ENCODE results near the gene NAALADL2.

Gene NAALADL2

DNA sequence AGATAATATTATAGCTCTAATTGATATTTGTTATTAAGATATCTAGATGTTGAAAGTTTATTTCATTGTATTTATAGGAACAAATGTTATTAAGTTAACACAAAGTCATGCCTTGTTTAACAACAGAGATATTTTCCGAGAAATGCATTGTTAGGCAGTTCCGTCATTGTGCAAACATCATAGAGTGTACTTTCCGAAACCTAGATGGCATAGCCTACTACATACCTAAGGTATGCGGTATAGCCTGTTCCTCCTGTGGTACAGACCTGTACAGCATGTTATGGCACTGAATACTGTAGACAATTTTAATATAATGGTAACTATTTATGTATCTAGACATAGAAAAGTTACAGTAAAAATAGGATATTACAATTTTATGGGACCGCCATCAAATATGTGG is 114.3 kb downstream of the NAALADL2 start:
- TF ChIP-seq GATA1 (IDR thresholded peaks at IDR 0.05; ENCODE audit: low read depth, low read length) (no peak), POLR2A (IDR thresholded peaks at IDR 0.05; ENCODE audit: low read length) (no peak)
- DNase-seq, result no peak

DNA sequence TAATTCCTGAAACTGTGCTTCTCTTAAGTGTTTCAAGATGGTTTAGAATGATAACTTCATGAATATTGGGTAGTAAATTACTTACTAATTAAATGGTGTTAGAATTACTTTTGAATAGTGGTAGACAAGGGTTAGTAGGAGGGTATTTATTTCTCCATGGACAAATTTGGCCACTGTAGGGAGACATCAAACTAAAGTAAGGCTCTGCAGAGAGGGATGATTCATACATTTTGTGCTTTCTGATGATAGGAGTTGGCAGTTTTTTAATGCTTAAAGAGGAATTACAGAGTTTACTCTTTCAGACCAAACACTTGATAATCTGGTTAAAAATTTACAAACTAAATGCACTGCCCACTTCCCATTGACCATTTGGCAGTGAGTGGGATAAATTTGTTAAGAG is 127.6 kb downstream of the NAALADL2 start:
- no peak for DNase-seq
- no peak for TF ChIP-seq POLR2A (IDR thresholded peaks at IDR 0.05; ENCODE audit: low read length)
- no peak for TF ChIP-seq GATA1 (IDR thresholded peaks at IDR 0.05; ENCODE audit: low read depth, low read length)

DNA sequence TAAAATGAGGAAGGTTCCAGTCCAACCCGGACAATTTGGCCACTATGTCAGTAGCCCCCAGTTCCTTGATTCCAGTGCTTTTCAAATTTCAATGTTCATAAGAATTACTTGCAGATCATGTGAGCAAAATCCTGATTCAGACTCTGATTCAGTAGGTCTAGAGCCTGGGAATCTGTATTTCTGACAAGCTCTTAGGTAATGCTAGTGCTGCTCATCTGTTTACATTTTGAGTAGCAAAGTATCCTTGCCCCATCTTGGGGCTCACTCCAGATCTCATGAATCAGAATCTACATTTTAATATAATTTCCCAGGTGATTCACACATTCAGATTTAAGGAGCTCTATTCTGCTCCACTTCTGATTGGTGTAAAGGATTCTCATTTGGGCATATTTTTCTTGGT is 142.0 kb downstream of the NAALADL2 start:
- TF ChIP-seq POLR2A (IDR thresholded peaks at IDR 0.05; ENCODE audit: low read length) (no peak), GATA1 (IDR thresholded peaks at IDR 0.05; ENCODE audit: low read depth, low read length) (no peak)

DNA sequence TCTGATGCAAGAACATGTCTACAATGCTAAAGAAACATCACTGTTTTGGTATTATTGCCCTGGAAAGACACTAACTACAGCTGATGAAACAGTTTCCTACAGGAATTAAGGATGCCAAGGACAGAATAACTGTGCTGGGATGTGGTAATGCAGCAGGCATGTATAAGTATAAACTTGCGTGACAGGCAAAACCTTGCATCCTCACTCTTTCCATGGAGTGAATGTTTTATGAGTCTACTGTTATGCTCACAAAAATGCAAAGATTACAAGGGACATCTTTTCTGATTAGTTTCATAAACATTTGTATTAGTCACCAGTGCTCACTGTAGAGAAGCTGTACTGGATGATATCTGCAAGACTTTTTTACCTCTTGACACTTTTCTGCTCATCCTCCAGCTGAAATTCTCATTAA is 143.6 kb downstream of the NAALADL2 start:
- no peak for DNase-seq
- TF ChIP-seq GATA1 (IDR thresholded peaks at IDR 0.05; ENCODE audit: low read depth, low read length), result no peak
- no peak for TF ChIP-seq POLR2A (IDR thresholded peaks at IDR 0.05; ENCODE audit: low read length)

More for the DNA sequence above, 142.0 kb downstream of the NAALADL2 start:
- DNase-seq, result no peak

DNA sequence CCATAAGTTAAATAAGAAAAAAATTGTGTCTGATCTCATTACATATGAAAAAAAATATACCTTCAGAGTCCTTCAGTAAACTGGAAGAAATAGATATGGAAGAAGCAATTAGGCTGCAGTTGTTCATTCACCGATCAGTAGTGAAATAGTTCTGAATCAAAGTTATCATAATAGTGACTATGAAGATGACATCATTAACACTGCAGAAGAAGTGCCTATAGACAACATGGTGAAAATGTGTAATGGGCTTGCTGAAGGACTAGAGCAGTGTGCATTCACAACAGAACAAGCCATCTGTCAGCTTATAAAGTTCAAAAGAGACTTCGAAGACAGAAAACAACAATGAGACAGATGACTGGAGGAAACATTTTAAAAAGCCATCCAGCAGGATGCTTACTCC is 144.5 kb downstream of the NAALADL2 start:
- DNase-seq, result no peak
- TF ChIP-seq GATA1 (IDR thresholded peaks at IDR 0.05; ENCODE audit: low read depth, low read length) (no peak), POLR2A (IDR thresholded peaks at IDR 0.05; ENCODE audit: low read length) (no peak)

DNA sequence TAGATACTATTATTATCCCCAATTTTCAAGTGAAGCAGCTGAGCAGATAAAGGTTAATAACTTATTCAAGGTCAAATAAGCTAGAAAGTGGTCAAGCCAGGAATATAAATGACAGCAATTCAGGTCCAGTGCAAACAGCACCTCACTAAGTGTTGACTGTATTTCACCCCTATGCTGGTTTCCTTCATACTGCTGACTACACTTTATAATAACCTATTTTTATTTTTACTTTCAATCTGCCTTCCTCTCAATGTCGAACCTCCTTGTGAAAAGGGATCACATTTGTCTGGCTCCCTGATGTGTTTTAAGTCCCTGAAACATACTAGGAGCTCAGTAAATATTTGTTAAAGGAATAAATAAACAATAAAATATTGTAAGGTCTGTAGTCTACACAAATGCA is 146.1 kb downstream of the NAALADL2 start:
- DNase-seq, result no peak
- TF ChIP-seq POLR2A (IDR thresholded peaks at IDR 0.05; ENCODE audit: low read length) (no peak), GATA1 (IDR thresholded peaks at IDR 0.05; ENCODE audit: low read depth, low read length) (no peak)

DNA sequence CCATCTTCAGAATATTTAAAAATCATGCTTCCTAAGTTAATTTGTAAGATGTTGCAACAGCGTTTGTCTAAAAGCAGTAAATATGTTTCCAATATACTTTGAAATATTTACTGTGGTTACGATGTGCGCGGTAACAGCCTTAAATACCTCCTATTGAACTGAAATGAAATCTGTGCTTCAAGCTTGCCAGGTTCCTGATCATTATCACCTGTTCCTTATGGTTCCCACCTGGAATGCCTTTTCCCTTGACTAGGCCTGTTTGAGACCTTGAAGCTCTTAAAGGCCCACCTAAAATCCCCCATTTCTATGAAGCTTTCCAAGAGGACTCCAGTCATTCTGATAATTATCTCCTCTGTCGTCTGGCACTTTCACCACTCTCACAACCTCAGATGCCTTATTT is 146.7 kb downstream of the NAALADL2 start:
- DNase-seq, result no peak
- TF ChIP-seq POLR2A (IDR thresholded peaks at IDR 0.05; ENCODE audit: low read length), result no peak
- TF ChIP-seq GATA1 (IDR thresholded peaks at IDR 0.05; ENCODE audit: low read depth, low read length), result no peak

DNA sequence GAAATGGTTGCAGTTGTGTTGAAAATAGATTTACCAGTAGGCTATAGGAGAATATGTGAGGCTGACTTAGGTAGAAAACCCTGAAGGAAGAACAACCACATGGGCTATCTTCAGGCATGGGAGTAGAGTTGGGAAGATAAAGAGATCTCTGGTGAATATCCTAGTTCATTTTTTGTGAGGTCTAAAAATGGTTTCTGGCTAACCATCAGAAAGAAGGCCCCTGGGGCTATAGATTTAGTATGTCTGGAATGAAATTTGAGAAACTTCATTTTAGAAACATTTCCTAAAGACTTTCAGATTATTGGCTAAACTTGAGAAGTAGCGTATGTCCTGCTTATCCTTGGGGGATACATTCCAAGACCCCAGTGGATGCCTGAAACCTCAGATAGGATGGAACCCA is 148.2 kb downstream of the NAALADL2 start:
- no peak for DNase-seq
- TF ChIP-seq POLR2A (IDR thresholded peaks at IDR 0.05; ENCODE audit: low read length) (no peak), GATA1 (IDR thresholded peaks at IDR 0.05; ENCODE audit: low read depth, low read length) (no peak)

DNA sequence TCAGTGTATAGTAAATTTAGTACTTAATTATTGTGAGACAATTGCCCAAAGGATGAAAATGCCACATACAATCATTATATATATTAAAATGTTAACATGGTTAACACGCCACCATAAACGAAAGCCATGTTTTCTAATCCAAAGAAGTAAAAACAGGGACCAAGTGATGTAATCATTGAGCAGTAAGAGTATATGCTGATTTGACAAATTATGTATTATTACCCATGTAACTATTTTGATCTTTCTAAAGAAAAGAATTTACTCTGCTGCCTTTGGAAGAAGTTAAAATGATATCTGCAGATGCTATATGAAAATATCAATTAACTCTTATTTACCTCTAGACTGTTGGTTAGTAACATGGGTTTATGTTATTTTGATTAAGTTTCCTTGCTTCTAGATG is 150.2 kb downstream of the NAALADL2 start:
- DNase-seq, result no peak
- no peak for TF ChIP-seq GATA1 (IDR thresholded peaks at IDR 0.05; ENCODE audit: low read depth, low read length)
- no peak for TF ChIP-seq POLR2A (IDR thresholded peaks at IDR 0.05; ENCODE audit: low read length)

DNA sequence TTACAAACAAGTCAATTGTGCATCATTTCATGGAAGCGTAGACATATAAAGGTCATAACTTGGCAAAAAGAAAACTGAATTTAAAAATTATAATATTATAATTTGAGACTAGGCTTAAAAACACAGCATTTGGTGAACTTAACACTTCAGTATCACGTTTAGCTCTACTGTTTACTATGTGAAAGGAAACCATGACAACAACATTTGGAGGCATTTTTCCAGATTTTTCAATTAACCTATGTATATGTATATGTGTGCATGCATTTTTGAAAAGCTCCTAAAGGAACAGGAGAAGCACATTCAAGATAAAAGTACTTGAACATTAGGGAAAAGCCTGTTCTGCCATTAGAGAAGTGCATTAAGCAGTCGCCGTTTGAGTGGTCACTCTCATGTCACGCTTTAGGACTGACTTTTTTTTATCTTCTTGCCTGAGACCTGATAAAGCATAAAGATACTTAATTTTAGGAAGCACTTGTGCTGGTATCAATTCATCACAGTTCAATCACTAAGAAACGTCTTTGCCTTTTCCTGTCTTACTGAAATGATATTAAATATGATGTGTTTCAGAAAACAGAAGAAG is 156.0 kb downstream of the NAALADL2 start:
- peak in 1 of 2 experiments; percentile 12 for DNase-seq
- TF ChIP-seq GATA1 (IDR thresholded peaks at IDR 0.05; ENCODE audit: low read depth, low read length), result no peak
- no peak for TF ChIP-seq POLR2A (IDR thresholded peaks at IDR 0.05; ENCODE audit: low read length)

DNA sequence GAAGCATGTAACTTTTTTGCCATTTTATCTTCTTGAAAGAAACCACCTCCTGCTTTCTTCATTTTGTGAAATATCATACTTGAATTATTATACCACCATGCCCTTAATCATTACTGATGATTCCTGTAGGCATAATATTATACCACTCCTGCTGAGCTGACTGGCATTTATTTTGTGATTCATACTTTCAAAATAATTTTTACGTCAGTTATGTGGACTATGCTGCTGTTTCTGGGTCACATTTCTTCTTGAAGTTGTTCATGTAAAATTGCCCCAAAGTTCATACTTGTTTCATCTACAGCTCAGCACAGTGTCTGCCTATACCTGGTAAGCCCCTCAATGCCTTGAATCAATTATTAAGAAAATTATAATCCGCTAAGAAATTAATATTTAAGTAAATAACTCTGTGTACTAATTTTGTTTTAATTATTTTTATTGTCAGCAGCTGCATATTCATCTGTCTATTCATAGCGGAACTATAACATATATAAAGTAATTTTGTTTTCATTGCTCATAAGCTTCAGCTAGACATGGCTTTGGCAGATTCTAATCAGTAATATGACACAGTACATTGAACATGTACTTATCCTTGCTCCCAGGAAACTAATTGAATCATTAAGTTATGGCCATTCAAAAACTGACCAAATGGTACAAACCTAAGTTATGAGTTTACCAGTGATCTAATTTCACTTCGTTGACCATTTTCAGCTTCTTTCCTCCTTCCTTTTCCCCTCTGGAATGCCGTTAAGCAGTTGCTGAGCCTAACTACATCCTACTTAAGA is 160.0 kb downstream of the NAALADL2 start:
- TF ChIP-seq GATA1 (IDR thresholded peaks at IDR 0.05; ENCODE audit: low read depth, low read length), result no peak
- no peak for TF ChIP-seq POLR2A (IDR thresholded peaks at IDR 0.05; ENCODE audit: low read length)
- DNase-seq, result no peak

DNA sequence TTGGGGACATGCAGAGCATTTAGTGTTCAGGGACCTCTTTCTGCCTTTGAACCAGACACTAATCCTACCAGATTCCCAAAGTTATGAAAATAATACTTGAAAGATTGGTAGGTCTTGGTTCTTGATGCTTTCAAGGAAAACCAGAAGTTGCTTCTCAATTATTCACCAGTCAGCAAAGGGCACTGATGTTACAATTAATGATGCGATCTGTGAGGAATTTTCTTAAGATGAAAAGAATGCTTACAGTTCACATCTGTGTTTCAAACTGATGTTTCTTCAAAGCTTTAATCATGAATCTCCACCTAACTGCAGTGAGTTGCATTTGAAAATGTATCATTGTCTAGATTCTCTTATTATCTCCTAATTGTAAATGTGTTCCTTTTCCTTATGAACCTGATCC is 161.0 kb downstream of the NAALADL2 start:
- TF ChIP-seq POLR2A (IDR thresholded peaks at IDR 0.05; ENCODE audit: low read length), result no peak
- TF ChIP-seq GATA1 (IDR thresholded peaks at IDR 0.05; ENCODE audit: low read depth, low read length), result no peak
- no peak for DNase-seq

DNA sequence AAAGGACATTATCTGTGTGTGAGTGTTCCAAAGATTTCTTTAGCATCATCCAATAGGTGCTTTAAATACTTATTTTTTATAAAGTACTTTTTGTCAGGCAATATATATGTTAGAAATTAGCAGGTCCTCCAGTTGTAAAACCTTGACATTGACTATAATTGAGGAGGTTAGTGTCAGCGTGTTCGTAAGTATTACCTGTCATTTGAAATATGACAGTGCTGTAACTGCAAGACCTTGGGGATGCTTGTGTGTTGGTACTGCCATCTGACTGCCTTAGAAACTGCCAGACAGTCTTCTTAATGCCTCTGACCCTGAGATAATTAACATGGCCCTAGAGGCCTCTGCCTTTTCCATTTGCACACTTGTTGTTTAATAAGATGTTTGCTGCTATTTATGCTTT is 170.7 kb downstream of the NAALADL2 start:
- no peak for DNase-seq
- TF ChIP-seq POLR2A (IDR thresholded peaks at IDR 0.05; ENCODE audit: low read length), result no peak

DNA sequence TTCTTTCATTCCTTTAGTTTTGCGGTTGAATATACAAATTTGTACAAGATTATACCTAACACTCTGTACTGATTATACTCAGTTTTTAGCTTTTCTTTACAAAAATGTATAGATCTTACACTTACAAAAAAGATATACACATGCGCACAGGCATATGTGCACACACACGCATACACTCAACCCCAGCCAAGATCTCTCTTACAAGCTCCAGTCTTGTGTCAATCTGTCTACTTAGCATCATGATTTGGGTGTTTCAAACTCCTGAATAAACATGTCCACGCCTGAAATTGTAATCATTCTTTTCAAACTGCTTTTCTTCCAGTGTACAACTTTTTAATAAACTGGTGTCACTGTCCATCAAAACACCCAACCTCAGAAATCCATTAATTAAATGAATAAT is 180.7 kb downstream of the NAALADL2 start:
- TF ChIP-seq POLR2A (IDR thresholded peaks at IDR 0.05; ENCODE audit: low read length) (no peak), GATA1 (IDR thresholded peaks at IDR 0.05; ENCODE audit: low read depth, low read length) (no peak)
- no peak for DNase-seq

DNA sequence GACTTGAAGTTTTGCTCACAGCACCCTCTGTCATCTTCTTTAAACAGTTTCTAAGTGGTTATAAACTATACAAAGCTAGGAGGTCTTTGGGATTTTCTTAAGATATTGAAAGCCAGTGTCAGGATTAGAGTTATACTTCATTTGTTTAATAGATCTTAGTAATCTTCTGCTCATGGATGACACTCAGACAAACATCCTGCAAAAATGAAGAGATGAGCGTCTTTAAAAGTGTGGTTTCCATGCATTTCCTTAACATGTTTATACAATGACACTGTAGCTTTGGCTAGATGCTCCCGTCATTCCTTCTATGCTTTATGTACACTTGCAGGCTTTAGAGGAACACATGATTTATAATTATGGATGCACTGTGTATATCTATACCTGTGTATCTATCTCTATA is 182.2 kb downstream of the NAALADL2 start:
- DNase-seq, result no peak

More for the DNA sequence above, 182.2 kb downstream of the NAALADL2 start:
- TF ChIP-seq POLR2A (IDR thresholded peaks at IDR 0.05; ENCODE audit: low read length) (no peak), GATA1 (IDR thresholded peaks at IDR 0.05; ENCODE audit: low read depth, low read length) (no peak)

Measured in erythroblast (primary cell).